ENCODE data around the gene ALG1.
"Not testable (repeated sequence)": the region's sequence is repeated elsewhere in the genome, so short reads cannot be mapped to it uniquely, and the experiment has no call there.

ALG1 gene

DNA sequence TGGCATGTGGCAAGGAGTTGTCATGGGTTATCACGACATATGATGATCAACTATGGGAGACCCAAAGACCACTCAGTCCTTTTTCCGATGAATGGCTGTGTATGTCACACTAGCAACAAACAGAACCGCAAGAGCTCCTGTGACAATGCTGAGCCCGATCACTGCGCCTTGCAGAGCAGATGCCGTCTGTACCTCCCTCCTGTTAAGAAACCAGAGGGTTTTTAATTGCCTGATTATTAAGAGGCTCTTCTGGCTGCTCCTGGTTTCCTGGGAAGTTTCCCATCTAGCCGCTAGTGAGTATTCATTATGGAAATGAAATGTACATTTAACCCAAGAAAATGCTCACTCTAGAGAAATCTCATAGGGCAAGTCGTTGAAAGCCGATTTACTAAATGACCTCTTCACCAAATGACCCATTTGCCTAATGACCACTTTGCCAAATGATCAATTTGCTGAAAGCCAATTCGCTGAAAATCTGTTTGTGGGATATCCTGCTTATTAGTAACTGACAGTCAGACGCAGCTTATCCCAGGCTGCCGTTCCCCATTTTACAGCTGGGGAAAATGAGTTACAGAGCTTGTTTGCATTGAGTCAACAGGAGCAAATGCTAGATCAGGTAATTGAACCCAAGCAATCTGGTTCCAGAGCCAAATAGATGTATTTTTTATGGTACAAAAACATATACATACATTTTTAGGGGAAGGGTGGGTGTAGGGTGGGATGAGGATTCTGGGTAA, 31.8 kb downstream of the ALG1 start:
- not testable (repeated sequence) for DNase-seq

- DNase-seq = not testable (repeated sequence)
These were observed 33.4 kb downstream of the ALG1 start for GRCh38 chr16:5105039-5105438.

- DNase-seq = no peak
These were observed 37.0 kb downstream of the ALG1 start for GRCh38 chr16:5108505-5109158.

GRCh38 chr16:5110933-5111332, 39.3 kb downstream of the ALG1 start:
- DNase-seq = not testable (repeated sequence)

- DNase-seq = not testable (repeated sequence)
These were observed 45.2 kb downstream of the ALG1 start for GRCh38 chr16:5116780-5117295.

DNA sequence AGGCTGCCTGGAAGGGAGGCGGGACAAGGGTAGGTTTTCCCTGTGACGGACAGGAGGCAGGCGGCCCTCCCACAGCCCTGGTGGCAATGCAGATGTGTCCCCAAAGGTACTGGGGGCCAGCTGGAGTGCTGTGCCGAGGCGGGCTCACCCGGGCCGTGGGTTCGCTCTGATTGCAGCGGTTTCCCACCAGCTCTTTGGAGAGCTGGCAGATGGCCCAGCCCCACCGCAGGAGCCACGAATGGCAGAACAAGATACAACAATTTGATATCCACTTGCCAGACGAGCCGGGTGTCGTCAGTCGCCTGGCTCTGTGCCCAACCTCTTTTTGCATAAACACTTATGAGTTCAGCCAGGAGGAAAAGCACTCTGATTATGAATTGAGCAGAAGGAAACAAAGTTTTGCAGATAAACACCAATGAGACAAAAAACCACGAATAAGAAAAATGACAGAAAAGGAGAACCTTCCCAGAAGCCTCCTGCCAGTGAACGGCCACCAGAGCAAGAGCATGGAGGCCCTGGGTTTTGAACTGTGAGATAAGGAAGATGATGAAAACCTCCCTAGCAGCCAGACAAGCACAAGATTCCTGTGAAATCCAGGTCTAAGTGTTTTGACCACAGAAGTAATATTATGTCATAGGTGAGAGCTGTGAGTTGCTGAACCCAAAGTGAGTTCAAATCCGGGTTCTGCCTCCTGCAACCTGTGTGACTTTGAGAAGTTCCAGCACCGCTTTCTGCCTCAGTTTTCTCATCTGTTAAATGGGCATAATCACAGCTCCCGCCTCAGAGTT, 45.9 kb downstream of the ALG1 start:
- not testable (repeated sequence) for DNase-seq

DNA sequence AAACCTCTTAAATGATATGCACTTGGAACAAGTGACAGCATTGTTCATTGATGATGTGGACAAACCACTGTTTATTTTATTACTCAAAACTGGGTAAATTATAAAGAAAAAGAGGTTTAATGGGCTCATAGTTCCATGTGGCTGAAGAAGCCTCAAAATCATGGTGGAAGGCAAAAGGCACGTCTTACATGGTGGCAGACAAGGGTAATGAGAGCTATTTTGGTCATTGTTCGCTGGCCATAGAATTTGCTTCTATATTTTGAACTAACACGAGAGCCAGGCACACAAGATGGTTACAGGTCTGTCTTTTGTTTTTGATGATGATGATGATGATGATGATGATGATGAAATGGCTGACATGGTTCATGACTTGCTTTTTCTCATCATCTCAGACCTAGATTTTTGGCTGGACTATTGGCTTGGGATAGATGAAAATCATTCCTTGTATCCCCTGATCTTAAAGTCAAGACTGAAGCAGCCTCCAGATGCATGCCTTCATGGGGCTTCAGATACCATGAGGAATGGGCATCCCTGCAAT, 59.9 kb downstream of the ALG1 start:
- DNase-seq = not testable (repeated sequence)

DNA sequence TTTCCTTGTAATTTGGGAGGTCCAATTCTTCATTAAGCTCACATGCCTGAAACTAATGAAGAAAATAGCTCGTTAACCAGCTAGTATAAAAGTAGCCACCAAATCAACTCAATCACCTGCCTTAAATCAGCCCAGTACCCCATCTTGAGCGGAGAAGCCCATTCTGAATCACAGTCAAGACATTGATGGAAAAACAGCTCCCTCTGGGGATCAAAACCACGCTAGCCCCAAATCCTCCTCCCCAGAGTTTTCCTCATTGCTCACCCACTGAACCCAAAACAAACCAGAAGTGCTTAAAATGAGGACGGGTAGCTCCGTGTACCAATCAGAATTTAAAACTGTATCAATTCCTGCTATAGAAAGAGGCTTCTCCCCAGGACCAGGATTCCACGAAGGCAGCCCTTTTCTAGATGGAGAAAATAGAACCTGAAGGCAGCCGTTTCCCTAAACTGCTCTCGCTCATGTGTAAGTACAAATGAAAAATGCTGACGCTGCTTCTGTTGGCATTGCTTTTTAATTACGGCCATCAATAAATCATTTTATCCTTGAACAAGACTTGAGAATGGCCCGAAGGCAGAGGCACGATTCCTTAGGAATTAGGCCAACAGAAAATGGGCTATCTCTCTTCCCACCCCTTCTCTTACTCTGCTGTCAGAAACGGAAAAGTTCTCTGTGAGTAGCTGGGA, 61.4 kb downstream of the ALG1 start:
- DNase-seq = not testable (repeated sequence)

DNA sequence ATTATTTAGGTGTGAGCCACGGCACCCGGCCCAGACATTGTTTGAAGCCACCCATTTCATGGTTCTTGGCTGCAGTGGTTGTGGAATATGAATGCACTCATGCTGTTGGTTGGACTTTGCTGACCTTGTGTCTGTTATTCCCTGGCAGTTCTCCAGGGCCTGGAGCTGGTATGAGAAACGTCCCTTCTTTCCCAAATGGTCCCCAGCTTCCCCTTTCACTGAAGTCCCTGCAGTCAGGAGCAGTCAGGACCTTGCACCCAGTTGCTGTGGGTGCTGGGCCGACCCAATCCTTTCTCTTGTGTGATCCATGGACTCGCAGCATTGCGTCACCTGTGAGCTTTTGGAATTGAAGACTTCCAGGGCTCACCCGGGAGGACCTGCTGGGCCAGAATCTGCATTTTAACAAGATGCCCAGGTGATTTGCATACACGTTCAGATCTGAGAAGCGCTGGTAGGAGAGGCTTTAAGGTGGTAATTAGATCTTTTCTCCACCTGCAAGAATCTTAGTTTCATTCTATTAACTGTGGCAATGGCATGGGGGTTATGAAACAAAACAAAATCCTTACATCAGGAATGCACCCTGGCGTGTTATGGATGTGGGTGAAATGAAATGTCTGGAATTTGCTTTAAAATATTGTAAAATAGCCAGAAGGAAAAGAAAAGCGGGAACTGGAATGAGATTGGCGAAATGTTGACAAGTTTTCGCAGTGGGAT, 63.3 kb downstream of the ALG1 start:
- DNase-seq = not testable (repeated sequence)

Measured in KG1 (cell line).